ENCODE results near the gene KIFBP.

DNA sequence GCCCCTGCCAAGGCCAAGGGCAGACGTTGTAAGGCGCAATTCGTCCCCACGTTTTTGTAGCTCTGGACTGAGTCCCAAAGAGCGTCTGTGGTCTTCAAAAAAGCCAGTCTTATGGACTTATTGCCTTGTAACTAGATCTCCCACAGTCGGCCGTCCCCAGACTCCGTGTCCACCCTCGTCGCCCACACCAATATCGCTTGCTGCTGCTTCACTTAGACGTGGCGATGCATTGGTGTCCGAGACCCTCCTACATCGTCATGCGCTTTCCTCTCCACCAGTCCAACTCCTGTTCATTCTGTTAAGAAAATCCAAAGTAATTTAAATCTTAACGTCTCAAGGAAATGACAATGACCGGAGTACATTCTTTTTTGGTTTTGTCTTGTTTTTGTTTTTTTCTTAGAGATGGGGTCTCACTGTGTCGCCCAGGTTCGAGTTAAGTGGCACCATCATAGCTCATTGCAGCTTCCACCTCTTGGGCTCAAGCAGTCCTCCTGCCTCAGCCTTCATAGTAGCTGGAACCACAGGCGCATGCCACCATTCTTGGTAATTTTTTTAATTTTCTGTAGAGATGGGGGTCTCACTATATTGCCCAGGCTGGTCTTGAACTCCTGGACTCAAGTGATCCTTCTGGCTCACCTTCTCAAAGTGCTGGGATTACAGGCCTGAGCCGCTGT, 851 bp downstream of the KIFBP start:
- no peak for TF ChIP-seq EZH2 (IDR thresholded peaks at IDR 0.05; ENCODE audit: borderline replicate concordance, low read depth, low read length, severe bottlenecking)
- TF ChIP-seq, protein P1, sequence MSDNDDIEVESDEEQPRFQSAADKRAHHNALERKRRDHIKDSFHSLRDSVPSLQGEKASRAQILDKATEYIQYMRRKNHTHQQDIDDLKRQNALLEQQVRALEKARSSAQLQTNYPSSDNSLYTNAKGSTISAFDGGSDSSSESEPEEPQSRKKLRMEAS (IDR thresholded peaks at IDR 0.05; ENCODE audit: insufficient read depth, insufficient read length), result no peak
- TF ChIP-seq, protein P2, sequence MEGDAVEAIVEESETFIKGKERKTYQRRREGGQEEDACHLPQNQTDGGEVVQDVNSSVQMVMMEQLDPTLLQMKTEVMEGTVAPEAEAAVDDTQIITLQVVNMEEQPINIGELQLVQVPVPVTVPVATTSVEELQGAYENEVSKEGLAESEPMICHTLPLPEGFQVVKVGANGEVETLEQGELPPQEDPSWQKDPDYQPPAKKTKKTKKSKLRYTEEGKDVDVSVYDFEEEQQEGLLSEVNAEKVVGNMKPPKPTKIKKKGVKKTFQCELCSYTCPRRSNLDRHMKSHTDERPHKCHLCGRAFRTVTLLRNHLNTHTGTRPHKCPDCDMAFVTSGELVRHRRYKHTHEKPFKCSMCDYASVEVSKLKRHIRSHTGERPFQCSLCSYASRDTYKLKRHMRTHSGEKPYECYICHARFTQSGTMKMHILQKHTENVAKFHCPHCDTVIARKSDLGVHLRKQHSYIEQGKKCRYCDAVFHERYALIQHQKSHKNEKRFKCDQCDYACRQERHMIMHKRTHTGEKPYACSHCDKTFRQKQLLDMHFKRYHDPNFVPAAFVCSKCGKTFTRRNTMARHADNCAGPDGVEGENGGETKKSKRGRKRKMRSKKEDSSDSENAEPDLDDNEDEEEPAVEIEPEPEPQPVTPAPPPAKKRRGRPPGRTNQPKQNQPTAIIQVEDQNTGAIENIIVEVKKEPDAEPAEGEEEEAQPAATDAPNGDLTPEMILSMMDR (IDR thresholded peaks at IDR 0.05; ENCODE audit: extremely low read depth in 1 of 2, insufficient read depth in 1 of 2, low read depth in 1 of 2, low read length in 2 of 2), result no peak

Data from endothelial cell of umbilical vein (primary cell).